ENCODE data around the gene ST6GALNAC1. TPM values are rescaled to one million over a fixed set of nuclear protein-coding genes. Genes with fewer than 3 reads are reported as not detected.

Gene ST6GALNAC1
- total and polyA plus RNA-seq, 2 of the 8 experiments (the other 6 are each of a cell fraction or from before 2014, with no cell fraction given), result not detected

DNA sequence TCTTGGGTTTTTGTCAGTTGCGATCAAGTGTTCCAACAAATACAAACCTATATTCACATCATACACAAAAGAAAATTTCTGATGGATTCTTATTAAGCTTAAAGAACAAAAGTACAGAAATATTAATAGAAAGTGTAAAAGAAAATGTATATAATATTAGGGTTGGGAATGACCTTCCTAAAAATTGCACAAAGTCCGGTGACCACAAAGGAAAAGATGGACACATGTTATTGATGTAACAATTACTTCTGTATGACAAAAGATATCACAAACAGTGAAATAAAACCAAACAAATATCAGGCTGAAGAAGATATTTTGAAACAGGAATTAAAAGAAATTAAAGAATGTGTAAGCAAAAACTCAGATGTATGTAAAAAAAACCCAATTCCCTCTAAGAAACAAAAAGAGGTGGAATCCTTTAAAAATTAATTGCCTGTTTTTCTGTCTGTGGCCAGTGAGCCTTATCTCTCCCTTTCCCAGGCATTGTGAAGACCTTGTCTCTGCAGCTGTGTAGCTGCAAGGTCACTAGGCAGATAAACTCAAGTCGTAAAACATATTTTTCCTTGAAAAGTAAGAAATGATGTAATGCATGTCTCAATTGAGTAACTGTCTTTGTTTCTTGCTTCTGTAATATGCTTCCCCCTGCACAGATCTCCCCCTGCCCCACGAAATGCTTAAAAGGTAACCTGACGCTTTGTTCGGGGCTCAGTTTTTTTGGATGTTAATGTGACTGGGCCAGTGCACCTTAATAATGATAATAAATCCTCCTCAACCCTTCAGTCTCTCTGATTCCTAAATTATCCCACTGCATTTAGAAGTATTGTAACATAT, 2.8 kb downstream of the ST6GALNAC1 start:
- H3K4me3 ChIP-seq (ENCODE audit: extremely low read depth in 1 of 4, insufficient read depth in 2 of 4, low read depth in 3 of 4, low read length in 4 of 4), result no peak overlapping the region
- H3K4me1 ChIP-seq (replicated peaks in 1 of 4; ENCODE audit: control insufficient read depth in 3 of 4, insufficient read depth in 4 of 4, low read length in 3 of 4), result peaks cover 0 to 5% (median 3%) of the 10 kb centered on the region in 4 experiments; a peak in 3 of 7 replicates
- ChIA-PET POLR2A (ENCODE audit: partially characterized antibody) (no interaction called here), CTCF (ENCODE audit: partially characterized antibody) (no interaction called here)
- no peaks in the 10 kb centered on the region for H3K79me2 ChIP-seq (ENCODE audit: control insufficient read depth in 1 of 2, insufficient read depth in 2 of 2, low read length in 2 of 2)
- no peak overlapping the region for H4K8ac ChIP-seq (ENCODE audit: extremely low read depth, insufficient read depth, low read length)
- H3K9me3 ChIP-seq (ENCODE audit: insufficient read depth in 2 of 2, low read depth in 1 of 2, low read length in 1 of 2), result no peaks in the 10 kb centered on the region
- H3K27ac ChIP-seq (ENCODE audit: low read depth, low read length), result no peak overlapping the region
- H2BK120ac ChIP-seq (replicated peaks; ENCODE audit: low read depth, low read length), result no peak overlapping the region
- no peaks in the 10 kb centered on the region; the same call in 1 of the 2 replicates for H3K23me2 ChIP-seq (ENCODE audit: low read depth, low read length)
- H2AK5ac ChIP-seq (ENCODE audit: low read depth, low read length), result no peak overlapping the region
- H2BK12ac ChIP-seq (ENCODE audit: low read depth, low read length), result no peak overlapping the region
- no peak overlapping the region for H4K5ac ChIP-seq (ENCODE audit: insufficient read length, low read depth, low read length)
- H4K91ac ChIP-seq (replicated peaks; ENCODE audit: insufficient read length, low read length), result no peak overlapping the region
- no peak overlapping the region for H3K4me2 ChIP-seq (ENCODE audit: insufficient read depth in 1 of 2, low read depth in 2 of 2, low read length in 2 of 2)
- H3K14ac ChIP-seq (ENCODE audit: insufficient read length), result no peak overlapping the region
- H4K20me1 ChIP-seq (replicated peaks in 1 of 2; ENCODE audit: control insufficient read depth in 1 of 2, insufficient read depth in 2 of 2, low read length in 2 of 2), result no peaks in the 10 kb centered on the region
- H2BK5ac ChIP-seq (ENCODE audit: low read depth, low read length), result no peak overlapping the region
- H3K27me3 ChIP-seq (replicated peaks in 1 of 4; ENCODE audit: control insufficient read depth in 3 of 4, extremely low read depth in 1 of 4, insufficient read depth in 3 of 4, low read length in 3 of 4), result no peaks in the 10 kb centered on the region
- no peak overlapping the region for H3K9ac ChIP-seq (replicated peaks in 1 of 4; ENCODE audit: extremely low read depth in 1 of 4, low read depth in 3 of 4, low read length in 3 of 4)
- FAIRE-seq, result no peak
- no peak for DNase-seq (ENCODE audit: low read depth in 1 of 2, low spot score in 2 of 2)
- H3K36me3 ChIP-seq (ENCODE audit: control insufficient read depth in 2 of 4, insufficient read depth in 4 of 4, low read length in 3 of 4), result no peaks in the 10 kb centered on the region
- WGBS, 2 experiments (ENCODE audit: extremely low coverage in 1 of 2, insufficient coverage in 1 of 2, insufficient read length in 1 of 2, insufficient replicate concordance in 2 of 2, low coverage in 1 of 2, low lambda C conversion rate in 2 of 2, missing lambda C conversion rate in 1 of 2), result 73% methylated on average over 6 of the region's 6 CpGs; no CpG with 5 or more reads in 1 of the 2 experiments
- no peak overlapping the region for H2AFZ ChIP-seq (ENCODE audit: low read length)
- H3K79me1 ChIP-seq (ENCODE audit: low read depth, low read length), result no peaks in the 10 kb centered on the region
- H3K4ac ChIP-seq (replicated peaks; ENCODE audit: insufficient read length, low read depth, low read length), result no peak overlapping the region
- H3K18ac ChIP-seq (ENCODE audit: extremely low read depth, low read length), result no peak overlapping the region
- TF ChIP-seq, protein P1, sequence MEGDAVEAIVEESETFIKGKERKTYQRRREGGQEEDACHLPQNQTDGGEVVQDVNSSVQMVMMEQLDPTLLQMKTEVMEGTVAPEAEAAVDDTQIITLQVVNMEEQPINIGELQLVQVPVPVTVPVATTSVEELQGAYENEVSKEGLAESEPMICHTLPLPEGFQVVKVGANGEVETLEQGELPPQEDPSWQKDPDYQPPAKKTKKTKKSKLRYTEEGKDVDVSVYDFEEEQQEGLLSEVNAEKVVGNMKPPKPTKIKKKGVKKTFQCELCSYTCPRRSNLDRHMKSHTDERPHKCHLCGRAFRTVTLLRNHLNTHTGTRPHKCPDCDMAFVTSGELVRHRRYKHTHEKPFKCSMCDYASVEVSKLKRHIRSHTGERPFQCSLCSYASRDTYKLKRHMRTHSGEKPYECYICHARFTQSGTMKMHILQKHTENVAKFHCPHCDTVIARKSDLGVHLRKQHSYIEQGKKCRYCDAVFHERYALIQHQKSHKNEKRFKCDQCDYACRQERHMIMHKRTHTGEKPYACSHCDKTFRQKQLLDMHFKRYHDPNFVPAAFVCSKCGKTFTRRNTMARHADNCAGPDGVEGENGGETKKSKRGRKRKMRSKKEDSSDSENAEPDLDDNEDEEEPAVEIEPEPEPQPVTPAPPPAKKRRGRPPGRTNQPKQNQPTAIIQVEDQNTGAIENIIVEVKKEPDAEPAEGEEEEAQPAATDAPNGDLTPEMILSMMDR (IDR thresholded peaks at IDR 0.05; ENCODE audit: control extremely low read depth in 1 of 3, insufficient read depth in 1 of 3, low read depth in 1 of 3, low read length in 3 of 3), result no peak
- TF ChIP-seq MAFK (IDR thresholded peaks at IDR 0.05; ENCODE audit: low read depth, low read length), result no peak
- no peak for TF ChIP-seq TEAD4 (IDR thresholded peaks at IDR 0.05; ENCODE audit: low read depth, low read length)
- no peak for TF ChIP-seq GTF2F1 (IDR thresholded peaks at IDR 0.05; ENCODE audit: borderline replicate concordance, low read depth, low read length)
- no peak for TF ChIP-seq SP1 (IDR thresholded peaks at IDR 0.05; ENCODE audit: low read depth, low read length)
- no peak for TF ChIP-seq TBP (IDR thresholded peaks at IDR 0.05; ENCODE audit: low read depth, low read length)
- no peak for TF ChIP-seq NRF1 (IDR thresholded peaks at IDR 0.05; ENCODE audit: low read depth, low read length)
- TF ChIP-seq, protein P2, sequence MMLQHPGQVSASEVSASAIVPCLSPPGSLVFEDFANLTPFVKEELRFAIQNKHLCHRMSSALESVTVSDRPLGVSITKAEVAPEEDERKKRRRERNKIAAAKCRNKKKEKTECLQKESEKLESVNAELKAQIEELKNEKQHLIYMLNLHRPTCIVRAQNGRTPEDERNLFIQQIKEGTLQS (IDR thresholded peaks at IDR 0.05; ENCODE audit: insufficient read depth, low read depth, low read length), result no peak
- H2BK15ac ChIP-seq (ENCODE audit: low read length), result no peak overlapping the region
- H3K56ac ChIP-seq (replicated peaks; ENCODE audit: insufficient read length, low read depth, low read length), result no peak overlapping the region
- H3K23ac ChIP-seq (ENCODE audit: insufficient read length), result no peak overlapping the region
- H2BK20ac ChIP-seq (ENCODE audit: low read length), result no peak overlapping the region
